HUES6 (cell line): ENCODE results near the gene HDAC4.

ENCODE experiments used
- H3K27ac ChIP-seq: 2 replicates; pipeline ENCODE4 v1.7.0; 2013; ENCODE audit warnings: low read depth, mild to moderate bottlenecking, low read length, inconsistent platforms
- H3K27me3 ChIP-seq: 2 replicates; pipeline ENCODE4 v1.6.1; 2013; ENCODE audit warnings: low read length; ENCODE audit not compliant: control insufficient read depth, insufficient read depth
- H3K36me3 ChIP-seq: 2 replicates; pipeline ENCODE4 v1.6.1; 2013; ENCODE audit warnings: low read length; ENCODE audit not compliant: control insufficient read depth, insufficient read depth
- H3K4me1 ChIP-seq: 2 replicates; pipeline ENCODE4 v1.6.1; 2013; ENCODE audit warnings: low read length; ENCODE audit not compliant: control insufficient read depth, insufficient read depth
- H3K4me3 ChIP-seq: 2 replicates; pipeline ENCODE4 v1.5.1; 2013; ENCODE audit warnings: low read depth, low read length
- H3K9ac ChIP-seq: one replicate; pipeline ENCODE4 v1.6.1; 2013; ENCODE audit warnings: mild to moderate bottlenecking, low read length
- H3K9me3 ChIP-seq: 2 replicates; pipeline ENCODE4 v1.6.1; 2013; ENCODE audit warnings: low read depth, low read length; ENCODE audit not compliant: control insufficient read depth, insufficient read depth

The HDAC4 gene

GRCh38 chr2:239114119-239114581 lies 286.7 kb downstream of the HDAC4 start:
- Histone ChIP-seq H3K27me3 (no peaks in the 10 kb centered on the region), H3K36me3 (peaks cover 36% of the 10 kb centered on the region), H3K4me3 (no peak overlapping the region), H3K27ac (no peak overlapping the region), H3K4me1 (peaks cover 10% of the 10 kb centered on the region; the same call in 1 of the 2 replicates), H3K9me3 (no peaks in the 10 kb centered on the region), H3K9ac (no peak overlapping the region)

- Histone ChIP-seq H3K27ac (no peak overlapping the region), H3K9ac (no peak overlapping the region)
These were observed 287.2 kb downstream of the HDAC4 start for GRCh38 chr2:239113615-239114014.

DNA sequence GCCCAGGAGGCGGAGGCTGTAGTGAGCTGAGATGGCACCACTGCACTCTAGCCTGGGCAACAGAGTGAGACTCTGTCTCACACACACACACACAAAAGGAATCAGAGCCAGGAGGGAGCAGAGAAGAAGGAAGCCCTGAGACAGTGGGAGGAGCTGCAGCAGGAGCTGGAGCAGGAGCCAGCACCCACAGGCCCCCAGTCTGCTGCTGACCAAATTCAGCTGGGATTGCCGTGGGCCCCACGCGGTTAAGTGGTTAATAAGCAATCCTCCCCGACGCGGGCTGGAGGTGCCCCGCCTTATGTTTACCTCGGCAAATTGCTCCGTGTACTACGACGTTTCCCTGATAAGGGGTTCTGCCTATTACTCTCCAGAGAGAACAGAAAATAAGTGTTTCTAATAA lies 287.6 kb downstream of the HDAC4 start:
- H3K4me1 ChIP-seq = peaks cover 10% of the 10 kb centered on the region; the same call in 1 of the 2 replicates
- H3K4me3 ChIP-seq = no peak overlapping the region
- H3K27me3 ChIP-seq = no peaks in the 10 kb centered on the region
- no peaks in the 10 kb centered on the region for H3K9me3 ChIP-seq
- H3K9ac ChIP-seq = no peak overlapping the region
- no peak overlapping the region for H3K27ac ChIP-seq
- H3K36me3 ChIP-seq = peaks cover 36% of the 10 kb centered on the region

More at GRCh38 chr2:239113615-239114014, 287.2 kb downstream of the HDAC4 start:
- Histone ChIP-seq H3K9me3 (no peaks in the 10 kb centered on the region), H3K36me3 (peaks cover 36% of the 10 kb centered on the region), H3K4me3 (no peak overlapping the region), H3K4me1 (peaks cover 10% of the 10 kb centered on the region; the same call in 1 of the 2 replicates), H3K27me3 (no peaks in the 10 kb centered on the region)

DNA sequence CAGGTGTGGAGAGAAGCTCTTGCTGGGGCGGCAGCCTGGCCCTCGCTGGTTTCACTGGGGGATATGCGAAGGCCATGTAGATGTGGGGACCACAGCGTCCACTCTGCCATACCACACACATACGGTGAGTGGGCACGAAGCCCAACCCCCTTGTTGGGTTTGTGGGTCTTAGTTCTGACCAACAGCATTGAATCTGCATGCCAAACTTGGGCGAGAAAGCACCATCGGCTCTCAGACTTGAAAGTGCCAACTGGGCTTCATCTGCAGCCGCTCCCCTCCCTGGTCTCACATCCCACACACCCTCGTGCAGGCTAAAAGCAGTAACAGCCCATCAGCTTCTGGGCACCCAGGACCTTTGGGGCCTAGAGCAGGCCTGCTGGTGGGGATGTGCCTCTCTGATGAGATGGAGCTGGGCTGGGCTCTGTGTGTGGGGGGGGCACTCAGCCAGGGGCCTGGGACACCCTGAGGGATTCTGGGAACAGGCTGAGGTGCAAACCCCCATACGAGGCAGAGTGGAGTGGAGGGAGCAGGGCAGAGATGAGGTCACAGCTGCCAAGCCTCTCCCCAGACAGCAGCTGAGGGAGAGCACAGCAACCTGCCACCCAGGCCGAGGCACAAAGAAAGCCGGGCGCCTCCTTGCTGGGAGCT lies 288.6 kb downstream of the HDAC4 start:
- Histone ChIP-seq H3K4me3 (no peak overlapping the region), H3K27me3 (no peaks in the 10 kb centered on the region), H3K9ac (no peak overlapping the region), H3K4me1 (peaks cover 10% of the 10 kb centered on the region; the same call in 1 of the 2 replicates), H3K9me3 (no peaks in the 10 kb centered on the region), H3K36me3 (peaks cover 34% of the 10 kb centered on the region), H3K27ac (no peak overlapping the region)

- Histone ChIP-seq H3K9me3 (no peaks in the 10 kb centered on the region), H3K27me3 (no peaks in the 10 kb centered on the region), H3K36me3 (peaks cover 36% of the 10 kb centered on the region), H3K9ac (no peak overlapping the region), H3K4me3 (no peak overlapping the region), H3K27ac (no peak overlapping the region), H3K4me1 (peaks cover 10% of the 10 kb centered on the region; the same call in 1 of the 2 replicates)
These were observed 289.3 kb downstream of the HDAC4 start for GRCh38 chr2:239111401-239112100.

GRCh38 chr2:239110595-239111048 lies 290.2 kb downstream of the HDAC4 start:
- Histone ChIP-seq H3K27ac (no peak overlapping the region), H3K4me1 (peaks cover 10% of the 10 kb centered on the region; the same call in 1 of the 2 replicates), H3K9me3 (no peaks in the 10 kb centered on the region), H3K9ac (no peak overlapping the region), H3K36me3 (peaks cover 36% of the 10 kb centered on the region), H3K4me3 (no peak overlapping the region), H3K27me3 (no peaks in the 10 kb centered on the region)

GRCh38 chr2:239109928-239110545 lies 290.8 kb downstream of the HDAC4 start:
- H3K4me1 ChIP-seq = peaks cover 10% of the 10 kb centered on the region; the same call in 1 of the 2 replicates
- no peak overlapping the region for H3K4me3 ChIP-seq

GRCh38 chr2:239109041-239109927 lies 291.5 kb downstream of the HDAC4 start:
- Histone ChIP-seq H3K27ac (no peak overlapping the region), H3K9me3 (no peaks in the 10 kb centered on the region), H3K36me3 (peaks cover 33% of the 10 kb centered on the region), H3K27me3 (no peaks in the 10 kb centered on the region), H3K9ac (no peak overlapping the region), H3K4me1 (peaks cover 5% of the 10 kb centered on the region; the same call in 1 of the 2 replicates), H3K4me3 (no peak overlapping the region)

More at GRCh38 chr2:239109928-239110545, 290.8 kb downstream of the HDAC4 start:
- Histone ChIP-seq H3K27me3 (no peaks in the 10 kb centered on the region), H3K9me3 (no peaks in the 10 kb centered on the region), H3K27ac (no peak overlapping the region), H3K36me3 (peaks cover 36% of the 10 kb centered on the region), H3K9ac (no peak overlapping the region)

GRCh38 chr2:239108459-239108858 lies 292.4 kb downstream of the HDAC4 start:
- Histone ChIP-seq H3K27ac (no peak overlapping the region), H3K4me1 (no peaks in the 10 kb centered on the region), H3K27me3 (no peaks in the 10 kb centered on the region), H3K36me3 (peaks cover 30% of the 10 kb centered on the region), H3K9me3 (no peaks in the 10 kb centered on the region), H3K9ac (no peak overlapping the region), H3K4me3 (no peak overlapping the region)

DNA sequence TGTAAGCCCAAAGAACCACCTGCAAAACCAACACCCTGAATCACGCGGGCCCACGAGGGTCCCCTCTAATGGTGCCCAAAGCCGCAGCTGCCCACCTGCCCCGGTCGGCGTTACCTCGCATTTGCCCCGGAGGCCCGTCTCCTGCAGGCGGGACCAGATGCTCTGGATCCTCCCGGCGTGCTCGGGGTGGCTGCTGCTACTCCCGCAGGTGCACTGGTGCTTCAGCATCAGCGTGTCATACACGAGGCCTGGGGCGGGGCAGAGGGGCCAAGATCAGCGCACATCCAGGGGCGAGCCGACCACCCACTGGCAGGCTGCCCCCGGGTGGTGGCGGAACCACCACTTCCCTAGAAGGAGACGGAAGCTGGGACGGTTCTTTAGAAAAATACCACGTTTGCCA lies 292.9 kb downstream of the HDAC4 start:
- Histone ChIP-seq H3K4me1 (no peaks in the 10 kb centered on the region), H3K9me3 (no peaks in the 10 kb centered on the region), H3K27me3 (no peaks in the 10 kb centered on the region), H3K27ac (no peak overlapping the region), H3K9ac (no peak overlapping the region), H3K4me3 (no peak overlapping the region), H3K36me3 (peaks cover 30% of the 10 kb centered on the region)
